DND-41 (cell line): ENCODE data around the gene TUBGCP5.

ENCODE experiments used
- ATAC-seq: fragments of 200-7000 bp; cut with Tn5 transposase; 3 replicates; pipeline ENCODE4 v1.9.1; 2021; ENCODE audit warnings: low read depth; ENCODE audit not compliant: insufficient read depth
- DNase-seq: peaks from one replicate; pipeline ENCODE4 v3.0.0-alpha.2; 2020
- H2AFZ ChIP-seq: 2 replicates; pipeline ENCODE4 v1.6.0; 2012; ENCODE audit warnings: low read depth, low read length
- H3K27ac ChIP-seq: 2 replicates; pipeline ENCODE4 v1.5.1; 2012; ENCODE audit warnings: low read length, inconsistent platforms
- H3K27me3 ChIP-seq: fragments of 200-600 bp; sonication (generic); 2 replicates; pipeline ENCODE4 v1.6.0; 2012; ENCODE audit warnings: low read length, mild to moderate bottlenecking, inconsistent platforms; ENCODE audit not compliant: insufficient read depth, poor library complexity
- H3K36me3 ChIP-seq: 2 replicates; pipeline ENCODE4 v1.5.1; 2012; ENCODE audit warnings: low read length, inconsistent platforms; ENCODE audit not compliant: insufficient read depth
- H3K4me1 ChIP-seq: 2 replicates; pipeline ENCODE4 v1.5.1; 2012; ENCODE audit warnings: mild to moderate bottlenecking, low read length; ENCODE audit not compliant: insufficient read depth
- H3K4me2 ChIP-seq: 2 replicates; pipeline ENCODE4 v1.6.0; 2012; ENCODE audit warnings: mild to moderate bottlenecking, moderate library complexity, low read length, inconsistent platforms; ENCODE audit not compliant: insufficient read depth
- H3K4me3 ChIP-seq, 2 experiments: fragments of 200-600 bp in 1 of 2; shearing (Covaris generic) in 1 of 2; 2 replicates each; pipeline ENCODE4 v1.5.1; 2012 to 2016; ENCODE audit warnings: inconsistent platforms in 2 of 2, low read length in 2 of 2, mild to moderate bottlenecking in 2 of 2, low read depth in 1 of 2, moderate library complexity in 1 of 2
- H3K79me2 ChIP-seq: 2 replicates; pipeline ENCODE4 v1.6.0; 2012; ENCODE audit warnings: low read length, inconsistent platforms; ENCODE audit not compliant: insufficient read depth
- H3K9ac ChIP-seq: 2 replicates; pipeline ENCODE4 v1.6.0; 2012; ENCODE audit warnings: low read depth, mild to moderate bottlenecking, inconsistent platforms, low read length, moderate library complexity
- H3K9me3 ChIP-seq: 2 replicates; pipeline ENCODE4 v1.5.1; 2012; ENCODE audit warnings: low read length, moderate library complexity, mild to moderate bottlenecking, inconsistent platforms; ENCODE audit not compliant: insufficient read depth, severe bottlenecking
- H4K20me1 ChIP-seq: 2 replicates; pipeline ENCODE4 v1.6.0; 2012; ENCODE audit warnings: low read length; ENCODE audit not compliant: insufficient read depth
- CTCF ChIP-seq: IDR thresholded peaks from 2 replicates; pipeline ENCODE4 v1.5.1; 2012; ENCODE audit warnings: borderline replicate concordance, low read length, moderate library complexity, mild to moderate bottlenecking; ENCODE audit not compliant: poor library complexity, severe bottlenecking; ENCODE audit errors: extremely low read depth
- EZH2 ChIP-seq: IDR thresholded peaks from 3 replicates; pipeline ENCODE4 v1.6.1; 2012; ENCODE audit warnings: borderline replicate concordance, low read depth, mild to moderate bottlenecking, moderate library complexity, low read length, inconsistent platforms; ENCODE audit not compliant: severe bottlenecking

TUBGCP5 gene

GRCh38 chr15:23039917-23040281 lies 530 bp upstream of the TUBGCP5 start:
- no peak for TF ChIP-seq CTCF
- TF ChIP-seq EZH2 = no peak
- H3K36me3 ChIP-seq = peaks cover 21% of the 10 kb centered on the region
- peak overlapping the region; percentile 88 for H3K9ac ChIP-seq
- H3K27ac ChIP-seq = peak overlapping the region; percentile 81
- ATAC-seq (peak; percentile 31), DNase-seq (no peak)
- H3K9me3 ChIP-seq = no peaks in the 10 kb centered on the region
- peak overlapping the region; percentile 22 to 83; a peak in 3 of 4 replicates for H3K4me3 ChIP-seq
- H3K79me2 ChIP-seq = peaks cover 26% of the 10 kb centered on the region
- H2AFZ ChIP-seq = peak overlapping the region; percentile 94
- peaks cover 29% of the 10 kb centered on the region for H3K4me1 ChIP-seq
- no peaks in the 10 kb centered on the region for H3K27me3 ChIP-seq
- H3K4me2 ChIP-seq = peak overlapping the region; percentile 99
- H4K20me1 ChIP-seq = 0 out of 2 replicates have a peak, but pooled peaks cover 4% of the 10 kb centered on the region

- DNase-seq = no peak
- ATAC-seq = peak; percentile 8; the same call in 2 of the 3 replicates
- Histone ChIP-seq H2AFZ (peak overlapping the region; percentile 83), H3K4me3 (peak overlapping the region; percentile 34 to 83), H3K9ac (peak overlapping the region; percentile 88), H3K9me3 (no peaks in the 10 kb centered on the region), H3K36me3 (peaks cover 28% of the 10 kb centered on the region), H3K27ac (peak overlapping the region; percentile 92), H3K79me2 (peaks cover 26% of the 10 kb centered on the region), H3K4me1 (peaks cover 29% of the 10 kb centered on the region), H3K27me3 (no peaks in the 10 kb centered on the region), H4K20me1 (peaks cover 9% of the 10 kb centered on the region; the same call in 1 of the 2 replicates), H3K4me2 (peak overlapping the region; percentile 62)
- TF ChIP-seq EZH2 (no peak), CTCF (no peak)
Measured at GRCh38 chr15:23038726-23039142, 635 bp downstream of the TUBGCP5 start.

GRCh38 chr15:23035964-23036566 lies 3.3 kb downstream of the TUBGCP5 start:
- ATAC-seq (no peak), DNase-seq (peak; percentile 58)
- H3K4me3 ChIP-seq = no peak overlapping the region
- H3K4me1 ChIP-seq = peaks cover 29% of the 10 kb centered on the region
- no peak overlapping the region for H2AFZ ChIP-seq
- H3K27me3 ChIP-seq = no peaks in the 10 kb centered on the region
- peak; percentile 79 for TF ChIP-seq CTCF
- no peak for TF ChIP-seq EZH2
- no peak overlapping the region for H3K27ac ChIP-seq
- peaks cover 9% of the 10 kb centered on the region; the same call in 1 of the 2 replicates for H4K20me1 ChIP-seq
- H3K9me3 ChIP-seq = no peaks in the 10 kb centered on the region
- peaks cover 50% of the 10 kb centered on the region for H3K36me3 ChIP-seq
- H3K9ac ChIP-seq = no peak overlapping the region
- peaks cover 26% of the 10 kb centered on the region for H3K79me2 ChIP-seq
- no peak overlapping the region for H3K4me2 ChIP-seq
